Activated CD4-positive, alpha-beta T cell treated with anti-CD3 and anti-CD28 coated beads for 24 hours (primary cell): Measurements from ENCODE around the gene SEMA4F.
A peak's percentile ranks its signal among the peaks of the same experiment; 100 is the strongest.

Source experiments
- DNase-seq, 2 donors: peaks; one replicate each; pipeline ENCODE4 v3.0.0-alpha.2; 2020; ENCODE audit warnings: low read depth in 2 of 2

SEMA4F gene

GRCh38 chr2:74707837-74708236 is 53.8 kb downstream of the SEMA4F start:
- DNase-seq, result no peak

- DNase-seq, result no peak
Observed at GRCh38 chr2:74708296-74708695, 54.2 kb downstream of the SEMA4F start.

GRCh38 chr2:74708883-74709282 is 54.8 kb downstream of the SEMA4F start:
- DNase-seq, result no peak

DNA sequence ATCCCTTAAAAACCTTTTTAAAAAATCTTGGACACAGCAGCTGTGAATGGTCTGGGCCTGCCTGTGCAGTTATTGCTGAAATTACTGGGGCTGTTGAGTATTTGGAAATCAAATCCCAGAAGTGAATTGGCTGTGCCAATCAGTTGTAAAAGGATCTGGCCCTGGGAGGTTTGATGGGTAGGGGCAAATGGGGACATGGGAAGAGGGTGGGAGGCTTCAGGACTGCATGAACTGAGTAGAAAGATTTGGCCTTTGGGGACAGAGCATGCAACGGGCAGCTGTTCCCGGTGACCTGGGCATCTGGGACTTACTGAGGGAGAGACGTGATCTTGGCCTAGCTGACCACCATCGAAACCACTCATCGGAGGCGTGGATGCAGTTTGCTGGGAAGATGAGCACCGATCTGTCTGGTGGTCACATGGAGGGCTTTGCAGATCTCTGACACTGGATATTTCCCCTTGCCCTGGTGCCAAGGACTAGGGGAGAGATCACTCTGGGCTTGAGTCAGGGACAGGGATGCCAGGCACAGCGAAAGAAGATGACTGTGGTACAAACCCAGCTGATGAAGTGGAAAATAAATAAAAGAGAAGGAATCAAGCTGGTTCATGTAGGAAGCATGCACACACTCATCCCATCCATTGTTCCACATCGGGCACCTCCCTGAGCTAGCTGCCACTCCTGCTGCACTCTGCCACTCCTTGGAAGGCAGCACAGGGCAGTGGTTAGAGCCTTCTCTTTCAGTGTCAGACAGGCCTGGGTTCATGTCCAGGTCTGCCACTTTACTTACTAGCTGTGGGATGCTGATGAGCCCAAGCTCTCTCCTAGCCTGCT is 58.4 kb downstream of the SEMA4F start:
- DNase-seq, result no peak

GRCh38 chr2:74714691-74715080 is 60.6 kb downstream of the SEMA4F start:
- DNase-seq, result no peak

- DNase-seq, result peak; percentile 75 to 81
Observed at GRCh38 chr2:74715081-74715791, 61.2 kb downstream of the SEMA4F start.

DNA sequence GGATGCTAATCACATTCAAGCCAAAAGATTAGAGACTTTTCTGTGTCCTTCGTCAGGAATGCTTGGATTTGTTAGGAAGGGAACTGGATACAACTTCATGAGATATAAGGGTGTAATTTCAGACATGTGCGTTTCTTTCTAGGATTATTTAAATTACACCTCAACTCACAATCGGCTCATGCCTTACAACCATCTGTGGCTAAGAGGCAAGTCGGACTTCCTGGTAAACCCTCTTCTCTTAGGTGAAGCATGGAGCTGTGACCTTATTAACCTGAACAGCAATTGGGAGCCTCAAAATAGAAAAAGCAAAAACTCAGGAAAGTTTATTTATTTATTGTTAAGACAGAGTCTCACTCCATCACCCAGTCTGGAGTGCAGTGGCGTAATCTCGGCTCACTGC is 61.8 kb downstream of the SEMA4F start:
- DNase-seq, result no peak

DNA sequence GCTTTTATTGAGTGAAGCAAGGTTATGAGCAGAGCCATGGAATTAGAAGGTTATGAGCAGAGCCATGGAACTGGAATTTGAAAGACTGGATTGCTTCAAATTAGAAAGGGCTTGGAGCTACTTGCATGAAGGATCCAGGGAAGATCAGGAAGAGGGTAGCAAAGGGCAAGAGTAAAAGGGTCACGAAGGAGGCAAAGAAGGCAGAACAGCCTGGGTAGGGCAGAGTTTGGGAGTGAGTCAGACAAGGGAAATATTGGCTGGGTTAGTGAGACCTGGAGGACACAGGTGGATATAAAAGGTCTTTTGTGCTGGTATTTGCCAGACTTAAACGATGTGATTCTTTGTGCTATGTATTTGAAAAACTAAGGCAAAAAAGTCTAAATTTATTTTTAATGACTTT is 65.0 kb downstream of the SEMA4F start:
- DNase-seq, result no peak

DNA sequence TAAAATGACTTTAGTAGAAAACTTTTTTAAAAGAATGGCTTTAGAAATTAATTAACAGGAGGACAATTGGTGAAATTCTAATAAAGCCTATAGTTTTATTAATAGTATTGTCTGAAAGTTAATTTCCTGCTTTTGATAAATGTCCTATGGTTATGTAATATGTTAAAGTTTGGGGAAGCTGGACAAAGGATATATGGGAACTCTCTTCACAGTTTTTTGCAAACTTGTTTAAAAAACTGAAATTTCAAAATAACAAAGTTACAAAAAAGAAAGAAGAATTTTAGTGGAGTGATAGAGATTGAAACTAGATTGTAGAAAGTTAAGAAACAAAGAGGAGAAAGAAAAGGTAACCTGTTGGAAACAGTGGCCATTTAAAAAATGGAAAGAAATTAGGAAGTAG is 67.3 kb downstream of the SEMA4F start:
- no peak for DNase-seq

GRCh38 chr2:74724496-74724895 is 70.4 kb downstream of the SEMA4F start:
- DNase-seq, result no peak

DNA sequence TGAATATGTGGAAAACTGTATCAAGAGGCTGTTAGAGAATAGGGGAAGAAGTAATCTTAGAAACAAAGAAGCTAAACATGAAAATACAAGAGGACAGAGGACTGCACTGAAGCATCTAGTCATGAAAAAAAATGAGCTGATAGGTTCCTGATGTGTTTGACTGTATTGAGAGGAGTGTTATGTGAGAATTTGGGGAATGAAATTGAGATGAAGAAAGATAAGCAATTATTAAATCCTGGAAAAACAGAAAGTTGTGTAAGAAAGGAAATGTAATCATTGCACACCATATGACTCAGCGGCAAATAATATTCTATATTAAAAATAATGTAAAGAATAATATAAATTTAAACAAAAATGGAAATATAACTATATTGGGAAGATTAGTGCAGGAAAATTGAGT is 71.2 kb downstream of the SEMA4F start:
- DNase-seq, result no peak

DNA sequence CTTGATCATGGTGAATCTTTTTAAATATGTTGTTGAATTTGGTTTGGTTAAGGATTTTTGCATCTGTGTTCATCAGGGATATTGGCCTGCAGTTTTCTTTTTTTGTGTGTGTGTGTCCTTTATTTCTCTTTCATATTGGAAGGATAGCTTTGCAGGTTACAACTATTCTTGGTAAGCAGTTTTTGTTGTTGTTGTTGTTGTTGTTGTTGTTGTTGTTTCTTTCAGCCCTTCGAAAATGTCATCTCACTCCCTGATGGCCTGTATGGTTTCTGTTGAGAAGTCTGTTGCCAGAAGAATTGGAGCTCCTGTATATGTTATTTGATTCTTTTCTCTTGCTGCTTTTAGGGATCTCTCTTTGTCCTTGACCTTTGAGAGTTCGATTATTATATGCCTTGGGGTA is 74.8 kb downstream of the SEMA4F start:
- DNase-seq, result no peak

GRCh38 chr2:74730530-74730929 is 76.5 kb downstream of the SEMA4F start:
- DNase-seq, result no peak
